Left colon (tissue), 2 donors: Measurements from ENCODE around the gene MXD4. TPM values are rescaled to one million over a fixed set of nuclear protein-coding genes. Genes with fewer than 3 reads are reported as not detected.
"Not testable (repeated sequence)": the region's sequence is repeated elsewhere in the genome, so short reads cannot be mapped to it uniquely, and the experiment has no call there.

ENCODE experiments used
- ATAC-seq: fragments of 200-7000 bp; cut with Tn5 transposase; one replicate; pipeline ENCODE4 v1.9.1; 2020; ENCODE audit warnings: mild to moderate bottlenecking, moderate library complexity
- DNase-seq, 2 donors: peaks; one replicate each; pipeline ENCODE4 v3.0.0-alpha.2; 2020
- intact Hi-C, 2 donors: fragments of 100-400 bp; cut with DNase I in 1 of 2; cut with micrococcal nuclease in 1 of 2; formaldehyde crosslinking; loops; one replicate each; pipeline versions ENCODE4 v1.11.2 to v1.14.0; 2022; cut with DNase I, micrococcal nuclease
- total RNA-seq, 2 donors: library from RNA; stranded (reverse); fragmentation: NEBNext Ultra II Directional; extraction: Animal tissue kit (Norgen Biotek cat#: 25700); gene quantifications; one replicate each; pipeline ENCODE4 v1.2.1, GENCODE V29; 2021
- donor health status: DM: no; HTN: no; CAD: no.
- donor health status: DM: yes; HTN: yes; CAD: no.

The MXD4 gene
- total RNA-seq, 2 donors from 2014 or later: 33.1 to 49.8 TPM

DNA sequence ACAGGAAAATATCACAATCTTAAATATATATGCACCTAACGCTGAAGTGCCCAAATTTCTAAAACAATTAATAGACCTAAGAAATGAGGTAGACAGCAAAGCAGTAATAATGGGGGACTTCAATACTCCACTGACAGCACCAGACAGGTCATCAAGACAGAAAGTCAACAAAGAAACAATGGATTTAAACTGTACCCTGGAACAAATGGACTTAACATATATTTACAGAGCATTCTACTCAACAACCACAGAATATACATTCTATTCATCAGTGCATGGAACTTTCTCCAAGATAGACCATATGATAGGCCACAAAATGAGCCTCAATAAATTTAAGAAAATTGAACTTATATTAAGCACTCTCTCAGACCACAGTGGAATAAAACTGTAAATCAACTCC lies 59.1 kb downstream of the MXD4 start:
- ATAC-seq, intact Hi-C loops, DNase-seq: not testable (repeated sequence)

Other genes with a start within 250 kb of the MXD4 start
- under 1 TPM; 0.06 to 0.25 TPM for gene NAT8L, start 202.8 kb downstream of the MXD4 start, total RNA-seq
- 1 to 10 TPM; 7.7 to 9.7 TPM for gene HAUS3, start 20.0 kb downstream of the MXD4 start, total RNA-seq
- 1 to 10 TPM; 1.3 to 3.1 TPM for gene POLN, start 20.0 kb downstream of the MXD4 start, total RNA-seq
- gene ZFYVE28, start 156.5 kb upstream of the MXD4 start, total RNA-seq: 10 to 100 TPM; 31.9 to 48.7 TPM
- gene CFAP99, start 156.8 kb upstream of the MXD4 start, total RNA-seq: under 1 TPM; 0.46 to 0.73 TPM
- 10 to 100 TPM; 45.6 to 47.4 TPM for gene RNF4, start 207.0 kb upstream of the MXD4 start, total RNA-seq